ENCODE measurements around the gene ANKRD1. TPM values are rescaled to one million over a fixed set of nuclear protein-coding genes. Genes with fewer than 3 reads are reported as not detected.

The ANKRD1 gene
- total RNA-seq, 1 experiment from 2014 or later: not detected

- Histone ChIP-seq H3K4me3 (replicated peaks in 1 of 2; ENCODE audit: low read depth in 1 of 2, low read length in 2 of 2) (no peak overlapping the region), H3K9ac (ENCODE audit: low read length) (no peak overlapping the region), H3K9me2 (ENCODE audit: insufficient read depth) (no peaks in the 10 kb centered on the region), H4K20me1 (ENCODE audit: insufficient read depth) (no peaks in the 10 kb centered on the region), H3K9me3 (ENCODE audit: control insufficient read depth in 1 of 2, insufficient read depth in 1 of 2, low read depth in 1 of 2, low read length in 2 of 2) (no peaks in the 10 kb centered on the region), H3K27ac (ENCODE audit: low read depth, low read length) (no peak overlapping the region), H3K27me3 (ENCODE audit: insufficient read depth, low read length) (no peaks in the 10 kb centered on the region), H3K79me2 (ENCODE audit: insufficient read depth, low read length) (no peaks in the 10 kb centered on the region), H3K4me1 (ENCODE audit: control insufficient read depth in 1 of 2, insufficient read depth in 2 of 2, low read length in 2 of 2) (no peaks in the 10 kb centered on the region), H3K36me3 (ENCODE audit: control insufficient read depth in 1 of 2, insufficient read depth in 2 of 2, low read length in 2 of 2) (no peaks in the 10 kb centered on the region), H2AFZ (ENCODE audit: low read depth, low read length, poor library complexity, severe bottlenecking) (no peak overlapping the region), H3K4me2 (ENCODE audit: low read length) (no peak overlapping the region)
- ATAC-seq (no peak), DNase-seq (ENCODE audit: low read depth, low spot score) (no peak)
- intact Hi-C loops (cut with micrococcal nuclease): no loop called here
- POLR2A ChIA-PET: no interaction called here
- RAD21 ChIA-PET (ENCODE audit: low non-redundant PET in 1 of 2, low total read pairs in 2 of 2, uncharacterized antibody in 2 of 2, unreplicated experiment in 2 of 2): no interaction called here
- no TSS peak for BruUV-seq (replicated peaks)
- TF ChIP-seq ELF1 (IDR thresholded peaks at IDR 0.05; ENCODE audit: borderline replicate concordance, low read depth): no peak
- TF ChIP-seq SIN3A (IDR thresholded peaks at IDR 0.05; ENCODE audit: low read depth): no peak
- CTCF ChIA-PET: no interaction called here
Measured at GRCh38 chr10:90966146-90966545, 45.3 kb upstream of the ANKRD1 start.

- Histone ChIP-seq H4K20me1 (ENCODE audit: insufficient read depth) (no peaks in the 10 kb centered on the region), H3K4me2 (ENCODE audit: low read length) (no peak overlapping the region), H3K4me1 (ENCODE audit: control insufficient read depth in 1 of 2, insufficient read depth in 2 of 2, low read length in 2 of 2) (peaks cover 0 to 1% of the 10 kb centered on the region in 2 experiments; a peak in 2 of 4 replicates), H3K36me3 (ENCODE audit: control insufficient read depth in 1 of 2, insufficient read depth in 2 of 2, low read length in 2 of 2) (no peaks in the 10 kb centered on the region), H3K9me3 (ENCODE audit: control insufficient read depth in 1 of 2, insufficient read depth in 1 of 2, low read depth in 1 of 2, low read length in 2 of 2) (no peaks in the 10 kb centered on the region), H3K4me3 (replicated peaks in 1 of 2; ENCODE audit: low read depth in 1 of 2, low read length in 2 of 2) (no peak overlapping the region), H2AFZ (ENCODE audit: low read depth, low read length, poor library complexity, severe bottlenecking) (no peak overlapping the region), H3K9ac (ENCODE audit: low read length) (no peak overlapping the region), H3K27ac (ENCODE audit: low read depth, low read length) (no peak overlapping the region), H3K9me2 (ENCODE audit: insufficient read depth) (no peaks in the 10 kb centered on the region), H3K79me2 (ENCODE audit: insufficient read depth, low read length) (no peaks in the 10 kb centered on the region), H3K27me3 (ENCODE audit: insufficient read depth, low read length) (no peaks in the 10 kb centered on the region)
- intact Hi-C loops (cut with micrococcal nuclease): no loop called here
- ChIA-PET RAD21 (ENCODE audit: low non-redundant PET in 1 of 2, low total read pairs in 2 of 2, uncharacterized antibody in 2 of 2, unreplicated experiment in 2 of 2) (no interaction called here), CTCF (no interaction called here), POLR2A (no interaction called here)
- DNase-seq (ENCODE audit: low read depth, low spot score) (no peak), ATAC-seq (no peak)
- TF ChIP-seq CEBPB (IDR thresholded peaks at IDR 0.05; ENCODE audit: low read depth): no peak
- no peak for TF ChIP-seq ELF1 (IDR thresholded peaks at IDR 0.05; ENCODE audit: borderline replicate concordance, low read depth)
- no peak for TF ChIP-seq ZFX (IDR thresholded peaks at IDR 0.05)
- TF ChIP-seq SRF (IDR thresholded peaks at IDR 0.05; ENCODE audit: low read depth): no peak
- TF ChIP-seq CBX3 (IDR thresholded peaks at IDR 0.05; ENCODE audit: low read depth): no peak
- TF ChIP-seq ZBTB33 (IDR thresholded peaks at IDR 0.05; ENCODE audit: extremely low read depth, insufficient replicate concordance, low read length): no peak
- no peak for TF ChIP-seq TCF7L2 (IDR thresholded peaks at IDR 0.05; ENCODE audit: borderline replicate concordance, extremely low read depth, insufficient read depth, insufficient read length)
- TF ChIP-seq ZNF274 (IDR thresholded peaks at IDR 0.05; ENCODE audit: low read depth, low read length): no peak
- TF ChIP-seq POLR2AphosphoS5 (IDR thresholded peaks at IDR 0.05; ENCODE audit: low read depth, low read length): no peak
- BruUV-seq (replicated peaks): no TSS peak
Measured at GRCh38 chr10:90965720-90966119, 44.8 kb upstream of the ANKRD1 start.
